Right lobe of liver (tissue), 4 donors: Measurements from ENCODE around the gene GCK.

Source experiments
- POLR2A ChIP-seq: fragments of 450-650 bp; IDR thresholded peaks from one replicate; pipeline ENCODE4 v1.6.1; 2017; ENCODE audit warnings: antibody characterized with exemption, mild to moderate bottlenecking
- TF ChIP-seq, protein P1 (sequence below), 4 donors: fragments of 200-600 bp in 3 of 4; fragments of 450-650 bp in 1 of 4; IDR thresholded peaks; one replicate each; pipeline versions ENCODE4 v1.5.1 to v1.8.0; 2016 to 2022; ENCODE audit warnings: antibody characterized with exemption in 4 of 4, mild to moderate bottlenecking in 2 of 4
- donor health status: DM: no; HTN: no; CAD: no.
- donor health status: DM: no; HTN: no; CAD: no.
- donor health status: DM: no; HTN: yes; CAD: no.

DNA sequence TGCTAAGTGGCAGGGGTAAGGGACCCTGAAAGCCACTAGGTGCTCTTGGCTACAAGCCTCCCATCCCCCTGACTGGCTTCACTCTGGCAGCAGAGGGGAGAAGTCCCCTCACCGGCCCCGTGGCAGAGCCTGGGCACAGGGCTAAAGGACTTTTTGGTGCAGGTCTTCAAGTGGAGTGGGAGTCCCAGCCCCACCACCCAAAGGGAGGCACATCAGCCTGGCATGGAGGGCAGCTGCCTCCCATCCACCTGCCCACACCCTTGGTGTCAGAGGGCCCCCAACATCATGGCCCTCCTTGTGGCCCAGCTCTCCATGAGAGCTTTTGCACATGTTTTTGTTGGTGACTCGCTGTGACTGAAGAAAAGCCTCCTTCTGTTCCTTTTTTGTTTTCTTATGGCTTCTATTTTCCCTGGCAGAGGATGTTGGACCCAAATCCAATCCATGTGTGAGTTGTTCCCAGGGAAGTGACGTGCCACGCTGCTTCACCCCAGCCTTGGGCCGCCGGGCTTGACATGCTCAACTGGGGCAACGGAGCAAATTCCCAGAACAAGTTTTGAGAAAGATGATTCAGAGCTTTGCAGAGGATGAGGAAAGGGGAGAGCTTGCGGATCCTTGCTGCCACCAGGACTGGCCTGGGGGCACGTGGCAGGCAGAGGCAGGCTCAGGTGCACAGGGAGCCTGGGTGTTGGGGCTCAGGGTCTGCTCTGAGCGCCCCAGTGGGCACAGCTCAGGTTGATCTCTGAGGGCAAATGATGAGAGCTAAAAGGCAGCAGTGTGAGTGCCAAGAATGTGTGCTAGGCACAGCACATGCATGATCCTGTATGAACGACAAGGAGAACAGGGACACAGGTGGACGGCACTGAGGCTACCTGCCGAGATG lies 87.0 kb downstream of the GCK start:
- TF ChIP-seq, protein P1, sequence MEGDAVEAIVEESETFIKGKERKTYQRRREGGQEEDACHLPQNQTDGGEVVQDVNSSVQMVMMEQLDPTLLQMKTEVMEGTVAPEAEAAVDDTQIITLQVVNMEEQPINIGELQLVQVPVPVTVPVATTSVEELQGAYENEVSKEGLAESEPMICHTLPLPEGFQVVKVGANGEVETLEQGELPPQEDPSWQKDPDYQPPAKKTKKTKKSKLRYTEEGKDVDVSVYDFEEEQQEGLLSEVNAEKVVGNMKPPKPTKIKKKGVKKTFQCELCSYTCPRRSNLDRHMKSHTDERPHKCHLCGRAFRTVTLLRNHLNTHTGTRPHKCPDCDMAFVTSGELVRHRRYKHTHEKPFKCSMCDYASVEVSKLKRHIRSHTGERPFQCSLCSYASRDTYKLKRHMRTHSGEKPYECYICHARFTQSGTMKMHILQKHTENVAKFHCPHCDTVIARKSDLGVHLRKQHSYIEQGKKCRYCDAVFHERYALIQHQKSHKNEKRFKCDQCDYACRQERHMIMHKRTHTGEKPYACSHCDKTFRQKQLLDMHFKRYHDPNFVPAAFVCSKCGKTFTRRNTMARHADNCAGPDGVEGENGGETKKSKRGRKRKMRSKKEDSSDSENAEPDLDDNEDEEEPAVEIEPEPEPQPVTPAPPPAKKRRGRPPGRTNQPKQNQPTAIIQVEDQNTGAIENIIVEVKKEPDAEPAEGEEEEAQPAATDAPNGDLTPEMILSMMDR (IDR thresholded peaks at IDR 0.05), result no peak
- no peak for TF ChIP-seq POLR2A
